HG03521 (cell line): ENCODE results near the gene SPOCK3.

Source experiments
- ATAC-seq: cut with Tn5 transposase; IDR thresholded peaks from one replicate; pipeline ENCODE4 v1.9.1; 2021; ENCODE audit warnings: mild to moderate bottlenecking, moderate library complexity; ENCODE audit not compliant: unreplicated experiment

The SPOCK3 gene

GRCh38 chr4:167041524-167041923, 192.8 kb downstream of the SPOCK3 start:
- no peak for ATAC-seq

GRCh38 chr4:167035390-167035789, 198.9 kb downstream of the SPOCK3 start:
- ATAC-seq, result no peak

GRCh38 chr4:167034983-167035382, 199.3 kb downstream of the SPOCK3 start:
- ATAC-seq, result no peak

- ATAC-seq, result no peak
Measured at GRCh38 chr4:167032871-167033270, 201.4 kb downstream of the SPOCK3 start.

GRCh38 chr4:167031534-167032156, 202.6 kb downstream of the SPOCK3 start:
- ATAC-seq, result no peak

- ATAC-seq, result no peak
Measured at GRCh38 chr4:167028976-167029375, 205.3 kb downstream of the SPOCK3 start.

- no peak for ATAC-seq
Measured at GRCh38 chr4:167025670-167026069, 208.6 kb downstream of the SPOCK3 start.

- ATAC-seq, result no peak
Measured at GRCh38 chr4:167023364-167023925, 210.8 kb downstream of the SPOCK3 start.

- peak; percentile 55 for ATAC-seq
Measured at GRCh38 chr4:167021545-167022155, 212.6 kb downstream of the SPOCK3 start.

- ATAC-seq, result no peak
Measured at GRCh38 chr4:167020410-167020809, 213.9 kb downstream of the SPOCK3 start.

GRCh38 chr4:167014944-167015343, 219.3 kb downstream of the SPOCK3 start:
- no peak for ATAC-seq

GRCh38 chr4:167003326-167003725, 231.0 kb downstream of the SPOCK3 start:
- ATAC-seq, result no peak

- ATAC-seq, result no peak
Measured at GRCh38 chr4:167000141-167000852, 234.0 kb downstream of the SPOCK3 start.

GRCh38 chr4:166996216-166996615, 238.1 kb downstream of the SPOCK3 start:
- no peak for ATAC-seq

- ATAC-seq, result no peak
Measured at GRCh38 chr4:166994686-166995085, 239.6 kb downstream of the SPOCK3 start.

- no peak for ATAC-seq
Measured at GRCh38 chr4:166991006-166991561, 243.2 kb downstream of the SPOCK3 start.

- no peak for ATAC-seq
Measured at GRCh38 chr4:166989886-166990285, 244.4 kb downstream of the SPOCK3 start.

- ATAC-seq, result no peak
Measured at GRCh38 chr4:166987026-166987425, 247.3 kb downstream of the SPOCK3 start.

- no peak for ATAC-seq
Measured at GRCh38 chr4:166981847-166982246, 252.4 kb downstream of the SPOCK3 start.

- no peak for ATAC-seq
Measured at GRCh38 chr4:166980419-166980818, 253.9 kb downstream of the SPOCK3 start.

- no peak for ATAC-seq
Measured at GRCh38 chr4:166977596-166977995, 256.7 kb downstream of the SPOCK3 start.

- ATAC-seq, result no peak
Measured at GRCh38 chr4:166972071-166972470, 262.2 kb downstream of the SPOCK3 start.
